Lung (tissue), 12 donors: Measurements from ENCODE around the gene CDK3. TPM values are rescaled to one million over a fixed set of nuclear protein-coding genes. Genes with fewer than 3 reads are reported as not detected.

ENCODE experiments used
- ATAC-seq: fragments of 200-7000 bp; cut with Tn5 transposase; one replicate; pipeline ENCODE4 v1.9.1; 2020; ENCODE audit warnings: moderate number of reproducible peaks; ENCODE audit not compliant: insufficient read depth, low FRiP score
- DNase-seq, 3 donors: peaks; one replicate each; pipeline ENCODE4 v3.0.0-alpha.2; 2013 to 2017
- H3K27ac ChIP-seq, 2 donors: one replicate each; pipeline ENCODE4 v1.5.1; 2013; ENCODE audit warnings: mild to moderate bottlenecking in 2 of 2, moderate library complexity in 2 of 2, control low read depth in 1 of 2, inconsistent platforms in 1 of 2, low read depth in 1 of 2, low read length in 1 of 2
- H3K27me3 ChIP-seq, 3 donors: one replicate each; pipeline ENCODE4 v1.5.1; 2013; ENCODE audit warnings: low read length in 2 of 3; ENCODE audit not compliant: control insufficient read depth in 3 of 3, insufficient read depth in 3 of 3
- H3K36me3 ChIP-seq, 4 donors: one replicate each; pipeline ENCODE4 v1.5.1; 2013; ENCODE audit warnings: low read length in 4 of 4, mild to moderate bottlenecking in 1 of 4, moderate library complexity in 1 of 4; ENCODE audit not compliant: control insufficient read depth in 4 of 4, insufficient read depth in 4 of 4
- H3K4me1 ChIP-seq, 5 donors: one replicate each; pipeline ENCODE4 v1.5.1; 2013; ENCODE audit warnings: low read length in 5 of 5, mild to moderate bottlenecking in 2 of 5, moderate library complexity in 1 of 5; ENCODE audit not compliant: control insufficient read depth in 5 of 5, insufficient read depth in 5 of 5
- H3K4me3 ChIP-seq: one replicate; pipeline ENCODE4 v1.5.1; 2013; ENCODE audit warnings: mild to moderate bottlenecking, control low read depth, moderate library complexity
- H3K9ac ChIP-seq, 2 donors: one replicate each; pipeline ENCODE4 v1.5.1; 2013; ENCODE audit warnings: low read length in 2 of 2, control low read depth in 1 of 2; ENCODE audit not compliant: insufficient read depth in 1 of 2
- H3K9me3 ChIP-seq, 4 donors: one replicate each; pipeline ENCODE4 v1.5.1; 2013; ENCODE audit warnings: low read length in 3 of 4, mild to moderate bottlenecking in 1 of 4, moderate library complexity in 1 of 4; ENCODE audit not compliant: control insufficient read depth in 4 of 4, insufficient read depth in 3 of 4
- WGBS, 2 donors: extraction: QIAGEN DNeasy Blood & Tissue Kit; methylation state at CpG; one replicate each; pipeline ENCODE4 v1.1.7; 2013; 5-methylcytosine and 5-hydroxymethylcytosine counted together
- polyA plus RNA-seq, 2 donors: library from polyadenylated mRNA; stranded (reverse); fragments of 200-250 nt; gene quantifications; one replicate each; pipeline ENCODE4 v1.2.1, GENCODE V29; 2013
- total RNA-seq, 2 donors: library from RNA; depleted of rRNA in 1 of 2; stranded (reverse); fragments of >200 nt in 1 of 2; gene quantifications; one replicate each; pipeline ENCODE4 v1.2.1, GENCODE V29; 2014 to 2021
- TF ChIP-seq, protein P1 (sequence below): IDR thresholded peaks from 2 replicates; pipeline ENCODE4 v1.5.1; 2012; ENCODE audit warnings: mild to moderate bottlenecking; ENCODE audit errors: control extremely low read depth, extremely low read depth
- donor health status: control.
- donor health status: control.
- donor health status: Bipolar disorder and iron deficiency.
- donor health status: healthy.
- donor health status: DM: yes; HTN: yes; CAD: no.

Gene CDK3
- total and polyA plus RNA-seq, 4 donors: 7.3 to 15.7 (median 7.8) TPM

DNA sequence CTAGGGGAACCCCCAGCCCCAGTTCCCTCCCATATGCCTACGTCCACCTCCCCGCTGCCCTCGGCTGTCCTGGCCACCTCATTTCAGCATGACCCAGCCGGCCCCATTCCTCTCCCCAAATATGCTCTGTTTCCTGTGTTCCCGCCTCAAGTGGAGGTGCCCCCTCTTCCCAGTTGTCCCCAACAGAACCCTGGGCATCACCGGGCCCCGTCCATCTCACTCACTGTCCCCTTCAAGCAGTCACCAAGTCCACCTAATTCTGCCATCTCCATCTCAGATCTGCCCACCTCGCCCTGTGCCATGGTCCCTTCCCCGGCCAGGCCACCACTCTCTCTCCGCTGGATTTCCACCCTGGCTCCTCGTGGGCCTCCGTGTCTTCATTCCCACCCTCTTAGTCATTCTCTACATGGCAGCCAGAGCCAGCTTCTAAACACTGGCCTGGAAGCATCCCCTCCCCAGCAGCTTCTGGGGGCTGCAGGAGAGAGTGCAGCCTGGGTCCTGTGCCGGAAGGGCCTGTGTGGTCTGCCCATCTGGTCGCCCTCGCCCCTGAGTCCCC, 12.8 kb downstream of the CDK3 start:
- TF ChIP-seq, protein P1, sequence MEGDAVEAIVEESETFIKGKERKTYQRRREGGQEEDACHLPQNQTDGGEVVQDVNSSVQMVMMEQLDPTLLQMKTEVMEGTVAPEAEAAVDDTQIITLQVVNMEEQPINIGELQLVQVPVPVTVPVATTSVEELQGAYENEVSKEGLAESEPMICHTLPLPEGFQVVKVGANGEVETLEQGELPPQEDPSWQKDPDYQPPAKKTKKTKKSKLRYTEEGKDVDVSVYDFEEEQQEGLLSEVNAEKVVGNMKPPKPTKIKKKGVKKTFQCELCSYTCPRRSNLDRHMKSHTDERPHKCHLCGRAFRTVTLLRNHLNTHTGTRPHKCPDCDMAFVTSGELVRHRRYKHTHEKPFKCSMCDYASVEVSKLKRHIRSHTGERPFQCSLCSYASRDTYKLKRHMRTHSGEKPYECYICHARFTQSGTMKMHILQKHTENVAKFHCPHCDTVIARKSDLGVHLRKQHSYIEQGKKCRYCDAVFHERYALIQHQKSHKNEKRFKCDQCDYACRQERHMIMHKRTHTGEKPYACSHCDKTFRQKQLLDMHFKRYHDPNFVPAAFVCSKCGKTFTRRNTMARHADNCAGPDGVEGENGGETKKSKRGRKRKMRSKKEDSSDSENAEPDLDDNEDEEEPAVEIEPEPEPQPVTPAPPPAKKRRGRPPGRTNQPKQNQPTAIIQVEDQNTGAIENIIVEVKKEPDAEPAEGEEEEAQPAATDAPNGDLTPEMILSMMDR: no peak
- DNase-seq (no peak), ATAC-seq (no peak)
- H3K4me3 ChIP-seq: no peak overlapping the region
- 83 to 89% methylated on average over 15 of the region's 15 CpGs for WGBS, 2 donors
- no peak overlapping the region for H3K9ac ChIP-seq
- no peak overlapping the region for H3K27ac ChIP-seq
- peaks cover 0 to 3% (median 0%) of the 10 kb centered on the region in 5 donors for H3K4me1 ChIP-seq
- H3K9me3 ChIP-seq: no peaks in the 10 kb centered on the region
- no peaks in the 10 kb centered on the region for H3K27me3 ChIP-seq
- peaks cover 0 to 16% (median 0%) of the 10 kb centered on the region in 4 donors for H3K36me3 ChIP-seq

DNA sequence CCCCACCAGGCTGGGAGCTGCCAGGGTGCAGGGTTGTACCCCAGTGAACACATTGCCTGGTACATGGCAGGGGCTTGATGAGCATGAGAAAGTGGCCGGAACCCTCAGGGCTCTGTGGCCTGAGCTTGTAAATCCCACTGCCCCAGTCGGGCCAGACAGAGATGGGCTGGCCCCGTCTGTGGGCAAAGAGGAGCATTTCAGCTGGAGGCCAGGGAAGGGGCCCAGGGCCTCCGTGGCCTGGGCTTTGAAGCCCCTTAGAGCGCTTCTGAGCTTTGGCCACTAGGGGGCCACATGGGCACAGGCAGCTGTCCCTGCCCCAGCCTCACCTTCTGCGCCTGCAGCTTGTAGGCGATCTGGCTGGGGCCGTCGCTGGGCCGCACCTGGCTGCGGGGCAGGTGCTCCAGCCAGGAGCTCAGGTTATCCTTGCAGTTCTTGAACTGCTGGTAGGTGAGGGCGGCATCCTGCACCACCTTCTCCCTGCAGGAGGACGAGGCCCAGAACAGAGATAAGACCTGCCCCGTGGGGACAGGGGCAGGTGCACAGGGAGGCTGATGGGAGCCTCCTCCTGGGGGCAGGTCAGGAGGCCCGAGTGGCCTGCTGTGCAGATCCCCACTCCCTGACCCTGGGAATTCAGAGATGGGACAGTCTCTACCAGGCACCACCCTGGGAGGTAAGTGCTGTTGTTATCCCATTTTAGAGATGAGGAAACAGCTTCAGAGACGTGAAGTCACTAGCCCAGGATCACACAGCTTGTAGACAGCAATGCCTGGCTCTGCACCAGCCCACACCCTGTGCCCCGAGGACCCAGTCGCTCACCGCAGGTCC, 13.7 kb downstream of the CDK3 start:
- peak; percentile 73 to 78 (median 76) for DNase-seq
- peaks cover 0 to 16% (median 0%) of the 10 kb centered on the region in 4 donors for H3K36me3 ChIP-seq
- no peaks in the 10 kb centered on the region for H3K27me3 ChIP-seq
- no peak overlapping the region for H3K27ac ChIP-seq
- TF ChIP-seq, protein P1: peak; percentile 94
- WGBS, 2 donors: 31% methylated on average over 19 of the region's 19 CpGs
- H3K9me3 ChIP-seq: no peaks in the 10 kb centered on the region
- H3K4me1 ChIP-seq: peaks cover 0 to 3% (median 0%) of the 10 kb centered on the region in 5 donors
- H3K4me3 ChIP-seq: no peak overlapping the region
- no peak overlapping the region for H3K9ac ChIP-seq
- ATAC-seq: peak; percentile 87

DNA sequence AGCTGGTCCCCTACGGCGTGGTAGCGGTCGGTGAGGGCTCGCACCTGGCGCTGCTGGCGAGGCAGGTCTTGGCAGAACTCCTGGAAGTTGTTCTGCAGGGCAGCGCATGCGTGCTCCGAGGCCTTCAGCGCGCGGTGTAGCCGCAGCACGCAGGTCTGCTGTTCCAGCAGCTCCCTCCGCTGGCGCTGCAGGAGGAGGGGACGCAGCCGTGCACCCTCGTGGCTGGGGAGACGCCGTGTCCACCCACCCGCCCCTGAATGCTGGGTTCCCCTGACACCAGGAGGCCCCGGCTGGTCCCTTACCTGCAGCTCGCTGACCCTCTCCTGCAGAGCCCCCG, 14.2 kb downstream of the CDK3 start:
- Histone ChIP-seq H3K4me3 (no peak overlapping the region), H3K36me3 (peaks cover 0 to 14% (median 0%) of the 10 kb centered on the region in 4 donors), H3K9me3 (no peaks in the 10 kb centered on the region), H3K9ac (no peak overlapping the region), H3K27me3 (no peaks in the 10 kb centered on the region), H3K27ac (no peak overlapping the region), H3K4me1 (peaks cover 0 to 3% (median 0%) of the 10 kb centered on the region in 5 donors)
- ATAC-seq: no peak
- TF ChIP-seq, protein P1: no peak
- WGBS, 2 donors: 82 to 86% methylated on average over 26 of the region's 26 CpGs
- peak in 1 of 3 donors; percentile 13 for DNase-seq
